Measurements from ENCODE around the gene TSBP1.

TSBP1 gene

GRCh38 chr6:32387589-32388340 is 16.1 kb upstream of the TSBP1 start:
- Histone ChIP-seq H3K36me3 (ENCODE audit: control insufficient read depth, insufficient read depth, low read length) (no peaks in the 10 kb centered on the region), H3K4me3 (replicated peaks; ENCODE audit: low read depth, low read length) (no peak overlapping the region), H3K27me3 (replicated peaks; ENCODE audit: control insufficient read depth, insufficient read depth, low read length) (no peaks in the 10 kb centered on the region; the same call in 1 of the 2 replicates)
- DNase-seq (ENCODE audit: extremely low read depth, insufficient read length), result no peak
- no peak for TF ChIP-seq CTCF (IDR thresholded peaks at IDR 0.05; ENCODE audit: insufficient read depth, low read length, poor library complexity, severe bottlenecking)

GRCh38 chr6:32386040-32386439 is 14.3 kb upstream of the TSBP1 start:
- no peak overlapping the region for H3K4me3 ChIP-seq (replicated peaks; ENCODE audit: low read depth, low read length)
- no peak for DNase-seq (ENCODE audit: extremely low read depth, insufficient read length)
- no peaks in the 10 kb centered on the region; the same call in 1 of the 2 replicates for H3K27me3 ChIP-seq (replicated peaks; ENCODE audit: control insufficient read depth, insufficient read depth, low read length)
- no peak for TF ChIP-seq CTCF (IDR thresholded peaks at IDR 0.05; ENCODE audit: insufficient read depth, low read length, poor library complexity, severe bottlenecking)
- H3K36me3 ChIP-seq (ENCODE audit: control insufficient read depth, insufficient read depth, low read length), result no peaks in the 10 kb centered on the region

GRCh38 chr6:32382757-32383420 is 11.2 kb upstream of the TSBP1 start:
- H3K27me3 ChIP-seq (replicated peaks; ENCODE audit: control insufficient read depth, insufficient read depth, low read length), result no peaks in the 10 kb centered on the region; the same call in 1 of the 2 replicates
- no peak for TF ChIP-seq CTCF (IDR thresholded peaks at IDR 0.05; ENCODE audit: insufficient read depth, low read length, poor library complexity, severe bottlenecking)
- no peak overlapping the region for H3K4me3 ChIP-seq (replicated peaks; ENCODE audit: low read depth, low read length)
- no peaks in the 10 kb centered on the region for H3K36me3 ChIP-seq (ENCODE audit: control insufficient read depth, insufficient read depth, low read length)
- DNase-seq (ENCODE audit: extremely low read depth, insufficient read length), result no peak

- H3K4me3 ChIP-seq (replicated peaks; ENCODE audit: low read depth, low read length), result no peak overlapping the region
- TF ChIP-seq CTCF (IDR thresholded peaks at IDR 0.05; ENCODE audit: insufficient read depth, low read length, poor library complexity, severe bottlenecking), result no peak
- H3K36me3 ChIP-seq (ENCODE audit: control insufficient read depth, insufficient read depth, low read length), result no peaks in the 10 kb centered on the region
- H3K27me3 ChIP-seq (replicated peaks; ENCODE audit: control insufficient read depth, insufficient read depth, low read length), result no peaks in the 10 kb centered on the region; the same call in 1 of the 2 replicates
- no peak for DNase-seq (ENCODE audit: extremely low read depth, insufficient read length)
Measured at GRCh38 chr6:32379545-32379944, 7.8 kb upstream of the TSBP1 start.

- TF ChIP-seq CTCF (IDR thresholded peaks at IDR 0.05; ENCODE audit: insufficient read depth, low read length, poor library complexity, severe bottlenecking), result no peak
- Histone ChIP-seq H3K36me3 (ENCODE audit: control insufficient read depth, insufficient read depth, low read length) (no peaks in the 10 kb centered on the region), H3K27me3 (replicated peaks; ENCODE audit: control insufficient read depth, insufficient read depth, low read length) (no peaks in the 10 kb centered on the region; the same call in 1 of the 2 replicates), H3K4me3 (replicated peaks; ENCODE audit: low read depth, low read length) (no peak overlapping the region)
- DNase-seq (ENCODE audit: extremely low read depth, insufficient read length), result no peak
Measured at GRCh38 chr6:32375739-32376529, 4.2 kb upstream of the TSBP1 start.

Data from GM06990 (cell line).